ENCODE measurements around the gene MLEC. TPM values are rescaled to one million over a fixed set of nuclear protein-coding genes. Genes with fewer than 3 reads are reported as not detected.

MLEC gene
- total and polyA plus RNA-seq, 5 donors, result 93.6 to 257 (median 191) TPM

DNA sequence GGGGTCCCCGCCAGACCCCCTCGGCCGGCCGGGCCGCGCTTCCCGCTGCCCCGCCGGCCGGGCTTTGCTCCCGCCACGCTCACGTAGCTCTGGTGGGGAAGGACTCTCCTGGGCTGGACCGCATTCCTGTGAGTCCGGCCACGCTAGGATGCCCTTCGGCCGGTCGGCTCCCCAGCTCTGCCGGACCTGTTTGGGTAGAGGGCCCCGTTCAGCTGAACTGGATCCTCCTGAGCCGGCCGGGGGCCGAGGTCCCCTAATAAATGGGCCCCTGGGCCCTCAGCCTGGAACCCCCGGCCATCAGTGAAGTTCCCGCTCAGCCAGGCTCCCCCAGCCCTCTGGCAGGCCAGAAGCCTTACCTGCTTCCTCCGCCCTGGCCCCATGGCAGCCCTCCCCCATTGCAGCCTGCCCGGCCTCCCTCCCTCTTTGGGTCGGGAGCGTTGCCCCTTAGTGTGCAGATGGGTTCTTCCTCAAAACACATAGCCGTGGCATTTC is 23.9 kb downstream of the MLEC start:
- under 1% methylated on average over 31 of the region's 31 CpGs for WGBS
- Histone ChIP-seq H3K27ac (ENCODE audit: low read length) (peak overlapping the region; percentile 86), H3K27me3 (ENCODE audit: control insufficient read depth, insufficient read depth) (no peaks in the 10 kb centered on the region), H3K4me1 (ENCODE audit: control insufficient read depth, insufficient read depth, low read length) (peaks cover 9% of the 10 kb centered on the region), H3K4me3 (ENCODE audit: low read length) (peak overlapping the region; percentile 92), H3K9me3 (ENCODE audit: control insufficient read depth, low read length) (no peaks in the 10 kb centered on the region)
- ATAC-seq (peak; percentile 27), DNase-seq (peak in 2 of 3 donors; percentile 50 to 65)
- intact Hi-C loops (cut with DNase I), result loop anchor here in 2 of 4 donors (5.0 kb wide), 3 partner anchors 64 to 129 kb away; partner anchors contain the start of gene POP5 (in 1 of the 2)

DNA sequence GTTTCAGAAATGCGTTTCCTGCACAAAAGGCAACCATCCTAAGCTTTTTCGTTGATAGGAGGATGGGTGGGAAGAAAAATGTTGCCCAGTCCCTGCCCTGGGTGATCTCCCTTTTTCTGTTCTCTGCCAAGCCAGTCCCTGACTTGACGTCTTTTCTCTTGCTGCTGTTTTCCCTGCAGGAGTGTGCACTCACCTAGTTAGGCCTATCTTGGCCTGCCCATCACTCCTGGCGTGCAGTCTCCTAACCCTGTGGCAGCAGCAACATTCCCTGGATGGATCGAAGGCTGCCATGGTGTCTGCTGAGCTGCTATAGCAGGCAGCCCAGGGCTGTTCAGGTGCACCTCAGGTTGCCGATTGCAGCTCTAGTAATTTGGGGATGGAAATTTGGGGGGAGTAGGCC is 24.5 kb downstream of the MLEC start:
- 35% methylated on average over 6 of the region's 6 CpGs for WGBS
- no peaks in the 10 kb centered on the region for H3K9me3 ChIP-seq (ENCODE audit: control insufficient read depth, low read length)
- H3K27ac ChIP-seq (ENCODE audit: low read length), result peak overlapping the region; percentile 12
- ATAC-seq (no peak), DNase-seq (peak in 1 of 3 donors; percentile 16)
- intact Hi-C loops (cut with DNase I), result loop anchor here in 2 of 4 donors (5.0 kb wide), 3 partner anchors 64 to 129 kb away; partner anchors contain the start of gene POP5 (in 1 of the 2)
- no peaks in the 10 kb centered on the region for H3K27me3 ChIP-seq (ENCODE audit: control insufficient read depth, insufficient read depth)
- peaks cover 9% of the 10 kb centered on the region for H3K4me1 ChIP-seq (ENCODE audit: control insufficient read depth, insufficient read depth, low read length)
- peak overlapping the region; percentile 92 for H3K4me3 ChIP-seq (ENCODE audit: low read length)

DNA sequence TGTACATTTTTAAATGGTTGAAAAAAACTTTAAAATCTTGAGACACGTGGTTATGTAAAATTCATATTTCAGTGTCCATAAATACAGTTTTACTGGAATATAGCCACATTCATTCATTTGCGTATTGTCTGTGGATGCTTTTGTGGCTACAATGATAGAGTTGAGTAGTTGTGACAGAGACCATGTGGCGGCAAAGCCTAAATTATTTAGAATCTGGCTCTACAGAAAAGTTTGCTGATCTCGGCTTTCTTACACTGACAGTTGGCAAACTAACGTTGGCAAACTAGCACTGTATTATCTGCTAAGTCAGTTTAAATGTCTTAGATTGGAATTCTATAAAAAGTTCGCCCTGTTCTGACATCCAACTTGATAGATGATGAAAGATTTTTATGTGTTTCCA is 25.7 kb downstream of the MLEC start:
- H3K4me1 ChIP-seq (ENCODE audit: control insufficient read depth, insufficient read depth, low read length), result peaks cover 9% of the 10 kb centered on the region
- intact Hi-C loops (cut with DNase I), result loop anchor here in 3 of 4 donors (2.0 to 5.0 kb wide), 5 partner anchors 65 to 130 kb away; partner anchors contain the start of gene POP5 (in 1 of the 3)
- no peaks in the 10 kb centered on the region for H3K27me3 ChIP-seq (ENCODE audit: control insufficient read depth, insufficient read depth)
- H3K27ac ChIP-seq (ENCODE audit: low read length), result no peak overlapping the region
- ATAC-seq (no peak), DNase-seq (no peak)
- WGBS, result 58% methylated on average over 6 of the region's 6 CpGs
- no peaks in the 10 kb centered on the region for H3K9me3 ChIP-seq (ENCODE audit: control insufficient read depth, low read length)
- no peak overlapping the region for H3K4me3 ChIP-seq (ENCODE audit: low read length)

DNA sequence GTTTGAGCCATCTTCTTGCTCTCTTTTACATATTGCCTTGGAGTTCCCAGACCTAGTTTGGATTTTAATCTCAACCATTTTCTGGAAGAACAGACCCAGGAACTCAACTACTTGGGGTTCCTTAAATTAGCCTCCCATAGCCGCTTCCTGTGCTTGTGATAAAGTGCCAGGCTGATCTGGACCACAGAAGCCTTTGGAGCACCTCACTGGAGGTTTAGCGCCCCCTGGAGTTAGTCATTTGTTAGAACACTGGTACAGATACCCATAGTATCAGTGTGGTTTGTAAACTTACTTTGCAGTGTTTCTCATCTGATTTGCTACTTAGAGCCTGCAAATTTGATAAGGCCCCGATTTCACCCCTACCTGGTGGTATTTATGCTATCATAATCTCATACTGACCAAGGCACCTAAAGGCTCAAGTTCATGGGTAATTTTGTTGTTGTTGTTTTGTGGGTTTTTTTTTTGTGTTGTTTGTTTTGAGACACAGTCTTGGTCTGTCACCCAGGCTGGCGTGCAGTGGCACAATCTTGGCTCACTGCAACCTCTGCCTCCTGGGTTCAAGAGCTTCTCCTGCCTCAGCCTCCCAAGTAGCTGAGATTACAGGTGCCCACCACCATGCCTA is 27.0 kb downstream of the MLEC start:
- H3K27ac ChIP-seq (ENCODE audit: low read length), result no peak overlapping the region
- no peak overlapping the region for H3K4me3 ChIP-seq (ENCODE audit: low read length)
- ATAC-seq (peak; percentile 70 to 73), DNase-seq (peak; percentile 59 to 72 (median 63))
- no peaks in the 10 kb centered on the region for H3K9me3 ChIP-seq (ENCODE audit: control insufficient read depth, low read length)
- no peaks in the 10 kb centered on the region for H3K27me3 ChIP-seq (ENCODE audit: control insufficient read depth, insufficient read depth)
- peaks cover 9% of the 10 kb centered on the region for H3K4me1 ChIP-seq (ENCODE audit: control insufficient read depth, insufficient read depth, low read length)
- WGBS, result 19% methylated on average over 4 of the region's 4 CpGs
- intact Hi-C loops (cut with DNase I), result loop anchor here (2.0 to 5.0 kb wide), 5 partner anchors 67 to 132 kb away; partner anchors contain the start of gene POP5 (in 1 of the 4)

DNA sequence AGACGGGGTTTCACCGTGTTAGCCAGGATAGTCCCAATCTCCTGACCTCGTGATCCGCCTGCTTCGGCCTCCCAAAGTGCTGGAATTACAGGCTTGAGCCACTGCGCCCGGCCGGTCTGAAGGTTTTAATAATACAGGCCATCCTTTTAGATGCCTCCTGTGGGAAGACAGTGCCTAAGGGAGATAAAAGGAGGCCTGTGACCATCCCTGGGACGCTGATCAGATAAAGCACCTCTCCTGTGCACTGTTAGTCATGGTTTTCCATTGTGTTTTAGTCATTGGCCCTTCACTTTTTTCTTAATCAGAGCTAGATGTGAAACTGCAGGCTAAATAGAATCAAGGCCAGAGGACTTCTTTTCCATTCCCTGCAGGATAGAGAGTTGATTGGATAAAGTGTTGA is 31.1 kb downstream of the MLEC start:
- intact Hi-C loops (cut with DNase I), result no loop called here
- WGBS, result 94% methylated on average over 9 of the region's 9 CpGs

GRCh38 chr12:120719072-120719471 is 32.1 kb downstream of the MLEC start:
- 83% methylated on average over 2 of the region's 2 CpGs for WGBS
- intact Hi-C loops (cut with DNase I), result no loop called here
- H3K4me1 ChIP-seq (ENCODE audit: control insufficient read depth, insufficient read depth, low read length), result no peaks in the 10 kb centered on the region
- no peak overlapping the region for H3K27ac ChIP-seq (ENCODE audit: low read length)
- no peaks in the 10 kb centered on the region for H3K9me3 ChIP-seq (ENCODE audit: control insufficient read depth, low read length)
- no peak for ATAC-seq
- H3K27me3 ChIP-seq (ENCODE audit: control insufficient read depth, insufficient read depth), result no peaks in the 10 kb centered on the region
- H3K4me3 ChIP-seq (ENCODE audit: low read length), result no peak overlapping the region
- peak in 1 of 3 donors; percentile 5 for DNase-seq

More for the DNA sequence above, 31.1 kb downstream of the MLEC start:
- no peaks in the 10 kb centered on the region for H3K27me3 ChIP-seq (ENCODE audit: control insufficient read depth, insufficient read depth)
- no peaks in the 10 kb centered on the region for H3K9me3 ChIP-seq (ENCODE audit: control insufficient read depth, low read length)
- no peak overlapping the region for H3K27ac ChIP-seq (ENCODE audit: low read length)
- DNase-seq, result peak in 1 of 3 donors; percentile 9
- no peaks in the 10 kb centered on the region for H3K4me1 ChIP-seq (ENCODE audit: control insufficient read depth, insufficient read depth, low read length)
- H3K4me3 ChIP-seq (ENCODE audit: low read length), result no peak overlapping the region
- no peak for ATAC-seq

- no peaks in the 10 kb centered on the region for H3K4me1 ChIP-seq (ENCODE audit: control insufficient read depth, insufficient read depth, low read length)
- no peak for ATAC-seq
- no peak overlapping the region for H3K27ac ChIP-seq (ENCODE audit: low read length)
- peak in 1 of 3 donors; percentile 47 for DNase-seq
- H3K27me3 ChIP-seq (ENCODE audit: control insufficient read depth, insufficient read depth), result no peaks in the 10 kb centered on the region
- H3K4me3 ChIP-seq (ENCODE audit: low read length), result no peak overlapping the region
- intact Hi-C loops (cut with DNase I), result loop anchor here in 1 of 4 donors (10.0 kb wide), 1 partner anchor 185 kb away; the partner anchor contains the start of gene SPPL3
- WGBS, result 65% methylated on average over 11 of the region's 11 CpGs
- H3K9me3 ChIP-seq (ENCODE audit: control insufficient read depth, low read length), result no peaks in the 10 kb centered on the region
Measured at GRCh38 chr12:120719496-120720233, 32.7 kb downstream of the MLEC start.

DNA sequence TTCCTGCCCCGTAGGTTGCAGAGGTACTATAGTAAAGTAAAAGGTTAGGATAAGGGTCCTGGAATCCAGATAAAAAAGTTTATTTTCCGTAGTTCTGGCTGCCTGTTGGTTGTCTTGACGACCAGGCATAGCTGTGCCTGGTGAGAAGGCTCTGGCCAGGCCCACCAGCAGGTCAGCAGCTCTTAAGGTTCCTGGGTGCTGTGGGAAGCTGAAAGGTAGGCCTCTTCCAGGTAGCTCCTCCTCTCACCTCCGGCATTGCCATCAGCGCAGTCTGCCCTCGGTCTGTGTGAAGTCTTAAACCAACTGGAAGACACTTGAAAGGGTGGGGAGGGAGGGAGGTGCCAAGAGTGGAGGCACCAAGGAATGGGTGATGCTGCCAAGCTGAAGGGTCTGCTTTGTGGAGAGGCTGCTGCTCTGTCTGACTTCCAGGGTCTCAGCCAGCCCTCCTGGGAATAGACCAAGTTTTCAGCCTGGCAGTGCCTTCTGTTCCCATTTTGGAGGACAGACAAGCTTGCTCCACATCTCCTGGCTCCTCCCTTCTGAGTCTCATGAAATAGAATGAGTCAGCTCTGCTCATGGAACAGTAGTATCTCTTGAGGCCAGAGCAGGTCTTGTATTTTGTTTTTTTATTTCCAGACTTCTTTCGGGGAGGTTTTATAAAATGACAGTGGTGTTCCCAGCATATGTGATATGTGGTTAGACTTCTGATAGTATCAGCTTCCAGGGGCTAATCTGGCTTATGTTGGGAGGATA is 33.5 kb downstream of the MLEC start:
- intact Hi-C loops (cut with DNase I), result loop anchor here in 1 of 4 donors (10.0 kb wide), 1 partner anchor 184 kb away; the partner anchor contains the start of gene SPPL3
- Histone ChIP-seq H3K4me3 (ENCODE audit: low read length) (no peak overlapping the region), H3K9me3 (ENCODE audit: control insufficient read depth, low read length) (no peaks in the 10 kb centered on the region), H3K4me1 (ENCODE audit: control insufficient read depth, insufficient read depth, low read length) (peaks cover 2% of the 10 kb centered on the region), H3K27ac (ENCODE audit: low read length) (peak overlapping the region; percentile 61), H3K27me3 (ENCODE audit: control insufficient read depth, insufficient read depth) (no peaks in the 10 kb centered on the region)
- 70% methylated on average over 7 of the region's 7 CpGs for WGBS
- DNase-seq, result peak in 1 of 3 donors; percentile 47
- ATAC-seq, result peak; percentile 63 to 67

DNA sequence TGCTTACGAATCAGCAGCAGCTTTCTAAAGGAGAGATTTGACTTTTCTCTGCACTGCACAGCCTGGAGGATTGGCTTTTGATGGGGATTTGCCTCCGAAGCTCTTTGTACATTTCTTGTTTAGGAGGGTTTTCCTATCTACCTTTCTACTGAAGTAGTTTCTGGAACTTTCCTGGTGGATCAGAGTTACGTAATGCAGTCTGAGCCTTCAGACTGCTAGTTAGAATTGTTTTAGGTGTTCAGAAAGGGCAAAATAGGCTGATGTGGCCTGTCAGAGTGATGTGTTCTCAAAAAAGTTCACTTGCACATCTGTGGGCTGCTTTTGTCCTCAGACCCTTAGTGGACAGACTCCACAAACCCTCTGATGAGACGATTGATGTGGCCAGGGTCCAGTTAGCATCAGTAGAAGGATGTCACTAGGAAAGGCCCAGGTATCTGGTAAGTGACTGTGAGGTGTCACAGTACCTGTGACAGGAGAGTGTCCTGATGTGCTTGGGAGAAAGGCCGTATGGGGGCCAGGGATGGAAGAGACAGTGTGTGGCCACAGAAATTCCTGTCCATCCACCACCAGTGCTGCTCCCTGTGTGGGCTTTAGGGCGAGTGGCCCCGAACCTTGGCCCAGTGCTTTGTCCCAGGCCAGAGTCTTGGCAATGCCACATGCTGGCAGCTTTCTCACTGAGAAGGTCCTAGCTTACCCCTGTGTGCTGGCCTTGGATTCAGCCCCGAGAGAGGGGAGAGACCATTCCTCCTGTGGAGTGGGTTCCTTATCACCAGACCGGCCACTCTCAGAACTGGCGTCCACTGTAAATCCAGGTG is 34.2 kb downstream of the MLEC start:
- Histone ChIP-seq H3K27ac (ENCODE audit: low read length) (no peak overlapping the region), H3K9me3 (ENCODE audit: control insufficient read depth, low read length) (no peaks in the 10 kb centered on the region), H3K4me1 (ENCODE audit: control insufficient read depth, insufficient read depth, low read length) (peaks cover 2% of the 10 kb centered on the region), H3K27me3 (ENCODE audit: control insufficient read depth, insufficient read depth) (no peaks in the 10 kb centered on the region), H3K4me3 (ENCODE audit: low read length) (no peak overlapping the region)
- ATAC-seq, result no peak
- intact Hi-C loops (cut with DNase I), result loop anchor here in 1 of 4 donors (10.0 kb wide), 1 partner anchor 184 kb away; the partner anchor contains the start of gene SPPL3
- DNase-seq, result peak in 1 of 3 donors; percentile 14
- 87% methylated on average over 10 of the region's 10 CpGs for WGBS

DNA sequence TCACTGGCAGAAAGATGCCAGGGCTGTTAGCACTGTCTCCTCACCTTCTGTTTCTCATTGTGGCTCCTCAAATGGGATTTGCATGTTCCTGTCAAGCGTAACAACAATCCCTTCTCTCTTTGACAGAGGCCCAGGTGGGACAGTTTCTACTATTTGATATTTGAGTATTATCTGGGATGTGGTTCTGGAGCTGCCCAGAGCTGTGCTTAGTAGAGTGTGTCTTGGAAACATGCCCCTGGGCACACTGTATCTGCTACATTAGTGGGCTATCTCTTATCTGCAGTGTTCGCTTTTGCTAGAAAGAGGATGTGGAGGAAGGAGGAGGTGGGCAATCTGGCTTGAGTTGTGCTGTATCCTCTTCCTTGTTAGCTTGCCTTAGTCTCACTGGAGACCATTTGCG is 34.9 kb downstream of the MLEC start:
- 76% methylated on average over 3 of the region's 3 CpGs for WGBS
- Histone ChIP-seq H3K9me3 (ENCODE audit: control insufficient read depth, low read length) (no peaks in the 10 kb centered on the region), H3K27me3 (ENCODE audit: control insufficient read depth, insufficient read depth) (no peaks in the 10 kb centered on the region), H3K4me3 (ENCODE audit: low read length) (no peak overlapping the region), H3K4me1 (ENCODE audit: control insufficient read depth, insufficient read depth, low read length) (peaks cover 2% of the 10 kb centered on the region), H3K27ac (ENCODE audit: low read length) (no peak overlapping the region)
- DNase-seq, result peak in 1 of 3 donors; percentile 9
- no peak for ATAC-seq
- intact Hi-C loops (cut with DNase I), result loop anchor here in 1 of 4 donors (10.0 kb wide), 1 partner anchor 183 kb away; the partner anchor contains the start of gene SPPL3

Data from right cardiac atrium (tissue), 5 donors.